Calu3 (cell line): ENCODE results near the gene ANKRD28. TPM values are rescaled to one million over a fixed set of nuclear protein-coding genes. Genes with fewer than 3 reads are reported as not detected.

Experiments used
- BruUV-seq: library from RNA; stranded (reverse); fragments of 400-500 nt; replicated peaks from 2 replicates; lab custom pipeline; 2021; lab: Mats Ljungman, UMichigan
- CTCF ChIA-PET: fragments of 300-600 bp; sonication (Branson Sonifier 250); formaldehyde crosslinking; loops from one replicate; lab custom pipeline; 2022; ENCODE audit warnings: antibody characterized with exemption; lab: Charles Lee
- DNase-seq: peaks from one replicate; pipeline ENCODE4 v3.0.0; 2022
- H3K27ac Mint-ChIP-seq: one replicate; pipeline ENCODE4 v1.8.0; 2022; ENCODE audit warnings: mixed read lengths; ENCODE audit not compliant: unreplicated experiment
- H3K27me3 Mint-ChIP-seq: one replicate; pipeline ENCODE4 v1.8.0; 2022; ENCODE audit warnings: mixed read lengths; ENCODE audit not compliant: unreplicated experiment
- H3K36me3 Mint-ChIP-seq: one replicate; pipeline ENCODE4 v1.8.0; 2022; ENCODE audit warnings: mild to moderate bottlenecking, moderate library complexity, mixed read lengths; ENCODE audit not compliant: insufficient read depth, unreplicated experiment
- H3K4me1 Mint-ChIP-seq: one replicate; pipeline ENCODE4 v1.8.0; 2022; ENCODE audit warnings: mild to moderate bottlenecking, low read depth, mixed read lengths; ENCODE audit not compliant: unreplicated experiment
- H3K4me3 Mint-ChIP-seq: one replicate; pipeline ENCODE4 v1.8.0; 2022; ENCODE audit warnings: mild to moderate bottlenecking, low read depth, moderate library complexity, mixed read lengths; ENCODE audit not compliant: unreplicated experiment
- H3K9me3 Mint-ChIP-seq: one replicate; pipeline ENCODE4 v1.8.0; 2022; ENCODE audit warnings: low read depth, mixed read lengths; ENCODE audit not compliant: unreplicated experiment
- CTCF ChIP-seq: fragments of 200-600 bp; IDR thresholded peaks from one replicate; pipeline ENCODE4 v1.8.0; 2022; ENCODE audit warnings: antibody characterized with exemption; ENCODE audit not compliant: unreplicated experiment
- intact Hi-C: fragments of 100-400 bp; cut with micrococcal nuclease; formaldehyde crosslinking; loops from one replicate; pipeline ENCODE4 v1.10.0; 2022; ENCODE audit not compliant: unreplicated experiment
- total RNA-seq: library from RNA; stranded (reverse); gene quantifications from 2 replicates; pipeline ENCODE4 v1.2.3, GENCODE V29; 2022

ANKRD28 gene
- total RNA-seq, 1 experiment from 2014 or later: 57.7 TPM

- H3K36me3 Mint-ChIP-seq: peaks cover 11% of the 10 kb centered on the region
- no peaks in the 10 kb centered on the region for H3K4me1 Mint-ChIP-seq
- intact Hi-C loops: no loop called here
- no peak for TF ChIP-seq CTCF
- CTCF ChIA-PET: no interaction called here
- BruUV-seq: no TSS peak
- H3K4me3 Mint-ChIP-seq: no peak overlapping the region
- no peaks in the 10 kb centered on the region for H3K27me3 Mint-ChIP-seq
- H3K9me3 Mint-ChIP-seq: no peaks in the 10 kb centered on the region
- DNase-seq: no peak
- H3K27ac Mint-ChIP-seq: no peak overlapping the region
Observed at GRCh38 chr3:15711281-15711680, 86.5 kb downstream of the ANKRD28 start.

- Mint-ChIP-seq H3K9me3 (no peaks in the 10 kb centered on the region), H3K27me3 (no peaks in the 10 kb centered on the region), H3K4me3 (no peak overlapping the region), H3K27ac (no peak overlapping the region), H3K36me3 (peaks cover 11% of the 10 kb centered on the region), H3K4me1 (no peaks in the 10 kb centered on the region)
- no peak for DNase-seq
- no TSS peak for BruUV-seq
- TF ChIP-seq CTCF: no peak
- intact Hi-C loops: no loop called here
- CTCF ChIA-PET: no interaction called here
Observed at GRCh38 chr3:15708882-15709677, 88.7 kb downstream of the ANKRD28 start.

GRCh38 chr3:15707779-15708178 lies 90.0 kb downstream of the ANKRD28 start:
- TF ChIP-seq CTCF: no peak
- Mint-ChIP-seq H3K36me3 (peaks cover 11% of the 10 kb centered on the region), H3K4me1 (no peaks in the 10 kb centered on the region), H3K9me3 (no peaks in the 10 kb centered on the region), H3K4me3 (no peak overlapping the region), H3K27ac (no peak overlapping the region), H3K27me3 (no peaks in the 10 kb centered on the region)
- no TSS peak for BruUV-seq
- no peak for DNase-seq
- CTCF ChIA-PET: no interaction called here
- intact Hi-C loops: no loop called here

GRCh38 chr3:15703346-15703745 lies 94.4 kb downstream of the ANKRD28 start:
- Mint-ChIP-seq H3K9me3 (no peaks in the 10 kb centered on the region), H3K36me3 (peaks cover 20% of the 10 kb centered on the region), H3K4me3 (no peak overlapping the region), H3K27ac (no peak overlapping the region), H3K27me3 (no peaks in the 10 kb centered on the region), H3K4me1 (no peaks in the 10 kb centered on the region)
- no TSS peak for BruUV-seq
- no peak for TF ChIP-seq CTCF
- intact Hi-C loops: no loop called here
- no peak for DNase-seq
- CTCF ChIA-PET: no interaction called here
